OCI-M1 (cell line): Measurements from ENCODE around the gene EHD1.

Experiments
- DNase-seq: peaks from one replicate; lab custom pipeline; 2025; lab: John Stamatoyannopoulos, UW

Gene EHD1

GRCh38 chr11:64872790-64873488 lies 5.5 kb downstream of the EHD1 start:
- no peak for DNase-seq

- no peak for DNase-seq
These were observed 6.9 kb downstream of the EHD1 start for GRCh38 chr11:64871492-64871891.

- DNase-seq = no peak
These were observed 7.4 kb downstream of the EHD1 start for GRCh38 chr11:64870893-64871466.

- peak; percentile 83 for DNase-seq
These were observed 8.1 kb downstream of the EHD1 start for GRCh38 chr11:64870176-64870892.

GRCh38 chr11:64869571-64870175 lies 8.7 kb downstream of the EHD1 start:
- DNase-seq = no peak

GRCh38 chr11:64868904-64869570 lies 9.4 kb downstream of the EHD1 start:
- DNase-seq = no peak

- DNase-seq = no peak
These were observed 10.5 kb downstream of the EHD1 start for GRCh38 chr11:64867748-64868462.

- no peak for DNase-seq
These were observed 12.3 kb downstream of the EHD1 start for GRCh38 chr11:64866173-64866491.

GRCh38 chr11:64865286-64866172 lies 12.9 kb downstream of the EHD1 start:
- DNase-seq = no peak

- DNase-seq = no peak
These were observed 13.7 kb downstream of the EHD1 start for GRCh38 chr11:64864473-64865285.

- no peak for DNase-seq
These were observed 14.3 kb downstream of the EHD1 start for GRCh38 chr11:64864135-64864472.

- DNase-seq = no peak
These were observed 14.9 kb downstream of the EHD1 start for GRCh38 chr11:64863391-64864060.

GRCh38 chr11:64862987-64863390 lies 15.4 kb downstream of the EHD1 start:
- DNase-seq = no peak

GRCh38 chr11:64861227-64861975 lies 17.0 kb downstream of the EHD1 start:
- DNase-seq = peak; percentile 58

- DNase-seq = no peak
These were observed 18.6 kb downstream of the EHD1 start for GRCh38 chr11:64859542-64860414.

GRCh38 chr11:64858467-64859263 lies 19.8 kb downstream of the EHD1 start:
- DNase-seq = no peak

- no peak for DNase-seq
These were observed 20.9 kb downstream of the EHD1 start for GRCh38 chr11:64857485-64857884.
